MM.1S (cell line): ENCODE data around the gene CELF4.
A peak's percentile ranks its signal among the peaks of the same experiment; 100 is the strongest.

Source experiments
- DNase-seq: peaks from one replicate; pipeline ENCODE4 v3.0.0-alpha.2; 2015
- H2AFZ ChIP-seq: fragments of 300-600 bp; sonication (generic); 2 replicates; pipeline ENCODE4 v1.6.0; 2016; ENCODE audit warnings: antibody characterized with exemption, low read length
- H3F3A ChIP-seq: fragments of 300-600 bp; sonication (generic); 2 replicates; pipeline ENCODE4 v1.6.1; 2016; ENCODE audit warnings: mild to moderate bottlenecking, antibody characterized with exemption, low read length, moderate library complexity, mixed read lengths; ENCODE audit not compliant: insufficient read depth
- H3K27ac ChIP-seq: fragments of 300-600 bp; sonication (generic); 2 replicates; pipeline ENCODE4 v1.5.1; 2016; ENCODE audit warnings: mild to moderate bottlenecking, low read length
- H3K27me3 ChIP-seq: fragments of 300-600 bp; sonication (generic); replicated peaks from 2 replicates; pipeline ENCODE4 v1.6.0; 2016; ENCODE audit warnings: low read length; ENCODE audit not compliant: insufficient read depth
- H3K36me3 ChIP-seq: fragments of 300-600 bp; sonication (generic); replicated peaks from 2 replicates; pipeline ENCODE4 v1.6.1; 2016; ENCODE audit warnings: mild to moderate bottlenecking, low read length, mixed read lengths; ENCODE audit not compliant: insufficient read depth
- H3K4me1 ChIP-seq: fragments of 300-600 bp; sonication (generic); 2 replicates; pipeline ENCODE4 v1.6.1; 2016; ENCODE audit warnings: low read length, mixed read lengths
- H3K4me2 ChIP-seq: fragments of 300-600 bp; sonication (generic); 2 replicates; pipeline ENCODE4 v1.6.0; 2016; ENCODE audit warnings: low read depth, low read length
- H3K4me3 ChIP-seq: fragments of 300-600 bp; sonication (generic); 2 replicates; pipeline ENCODE4 v1.5.1; 2016; ENCODE audit warnings: low read length, mixed read lengths
- H3K79me2 ChIP-seq: fragments of 300-600 bp; sonication (generic); 2 replicates; pipeline ENCODE4 v1.6.1; 2016; ENCODE audit warnings: mixed run types, low read length, mixed read lengths
- H3K9ac ChIP-seq: fragments of 300-600 bp; sonication (generic); 2 replicates; pipeline ENCODE4 v1.6.1; 2016; ENCODE audit warnings: low read length, mixed read lengths
- H3K9me2 ChIP-seq: fragments of 300-600 bp; sonication (generic); replicated peaks from 2 replicates; pipeline ENCODE4 v1.6.1; 2016; ENCODE audit warnings: mild to moderate bottlenecking, low read length, mixed read lengths; ENCODE audit not compliant: insufficient read depth
- H3K9me3 ChIP-seq: fragments of 300-600 bp; sonication (generic); replicated peaks from 2 replicates; pipeline ENCODE4 v1.6.1; 2016; ENCODE audit warnings: mild to moderate bottlenecking, low read length, mixed read lengths; ENCODE audit not compliant: insufficient read depth
- H4K20me1 ChIP-seq: fragments of 300-600 bp; sonication (generic); 2 replicates; pipeline ENCODE4 v1.6.1; 2016; ENCODE audit warnings: mild to moderate bottlenecking, low read length, moderate library complexity, mixed read lengths; ENCODE audit not compliant: insufficient read depth
- CTCF ChIP-seq: fragments of 300-600 bp; sonication (generic); IDR thresholded peaks from 2 replicates; pipeline ENCODE4 v1.5.1; 2016; ENCODE audit warnings: antibody characterized with exemption, low read length, mixed read lengths
- EZH2 ChIP-seq: fragments of 300-600 bp; sonication (generic); optimal IDR thresholded peaks from 2 replicates; pipeline ENCODE3; 2017; ENCODE audit warnings: low read depth, mild to moderate bottlenecking, antibody characterized with exemption, low read length, mixed read lengths
- EZH2phosphoT487 ChIP-seq: fragments of 300-600 bp; sonication (generic); IDR thresholded peaks from 2 replicates; pipeline ENCODE4 v1.6.1; 2018; ENCODE audit warnings: antibody characterized with exemption, low read length

CELF4 gene

GRCh38 chr18:37258131-37258530 is 307.5 kb downstream of the CELF4 start:
- H3K9me2 ChIP-seq, result no peaks in the 10 kb centered on the region
- H3K36me3 ChIP-seq, result no peaks in the 10 kb centered on the region
- no peak overlapping the region for H3K4me2 ChIP-seq
- DNase-seq, result no peak
- no peaks in the 10 kb centered on the region for H3K79me2 ChIP-seq
- H3K9ac ChIP-seq, result no peak overlapping the region
- no peak overlapping the region for H3K4me3 ChIP-seq
- no peaks in the 10 kb centered on the region for H4K20me1 ChIP-seq
- no peak overlapping the region for H3K27ac ChIP-seq
- no peaks in the 10 kb centered on the region for H3K9me3 ChIP-seq
- no peaks in the 10 kb centered on the region; the same call in 1 of the 2 replicates for H3K27me3 ChIP-seq
- no peak overlapping the region for H2AFZ ChIP-seq
- no peaks in the 10 kb centered on the region for H3K4me1 ChIP-seq
- no peaks in the 10 kb centered on the region for H3F3A ChIP-seq
- no peak for TF ChIP-seq CTCF
- TF ChIP-seq EZH2phosphoT487, result no peak
- no peak for TF ChIP-seq EZH2

- Histone ChIP-seq H3K27ac (no peak overlapping the region), H3K9me3 (no peaks in the 10 kb centered on the region), H3F3A (no peaks in the 10 kb centered on the region), H3K9me2 (no peaks in the 10 kb centered on the region), H3K27me3 (no peaks in the 10 kb centered on the region; the same call in 1 of the 2 replicates), H3K4me3 (no peak overlapping the region), H3K9ac (no peak overlapping the region), H3K79me2 (no peaks in the 10 kb centered on the region), H3K4me2 (no peak overlapping the region), H3K36me3 (no peaks in the 10 kb centered on the region), H3K4me1 (no peaks in the 10 kb centered on the region), H2AFZ (0 out of 2 replicates have a peak overlapping the region, but pooled peaks have one; percentile 23), H4K20me1 (no peaks in the 10 kb centered on the region)
- no peak for TF ChIP-seq CTCF
- no peak for TF ChIP-seq EZH2
- DNase-seq, result no peak
Measured at GRCh38 chr18:37254973-37255372, 310.6 kb downstream of the CELF4 start.

- H3K27me3 ChIP-seq, result no peaks in the 10 kb centered on the region; the same call in 1 of the 2 replicates
- H3F3A ChIP-seq, result no peaks in the 10 kb centered on the region
- no peak overlapping the region for H3K27ac ChIP-seq
- no peak for DNase-seq
- peak overlapping the region; percentile 55; the same call in 1 of the 2 replicates for H3K4me2 ChIP-seq
- H2AFZ ChIP-seq, result 0 out of 2 replicates have a peak overlapping the region, but pooled peaks have one; percentile 23
- no peaks in the 10 kb centered on the region for H3K79me2 ChIP-seq
- H3K4me3 ChIP-seq, result peak overlapping the region; percentile 25; the same call in 1 of the 2 replicates
- H3K36me3 ChIP-seq, result no peaks in the 10 kb centered on the region
- no peaks in the 10 kb centered on the region for H4K20me1 ChIP-seq
- H3K9ac ChIP-seq, result no peak overlapping the region
- H3K9me2 ChIP-seq, result no peaks in the 10 kb centered on the region
- H3K4me1 ChIP-seq, result no peaks in the 10 kb centered on the region
- TF ChIP-seq EZH2 (no peak), CTCF (no peak), EZH2phosphoT487 (no peak)
- H3K9me3 ChIP-seq, result no peaks in the 10 kb centered on the region
Measured at GRCh38 chr18:37254236-37254754, 311.3 kb downstream of the CELF4 start.
